Right lobe of liver (tissue), 4 donors: Measurements from ENCODE around the gene PLOD1.

Experiments used
- POLR2A ChIP-seq: fragments of 450-650 bp; IDR thresholded peaks from one replicate; pipeline ENCODE4 v1.6.1; 2017; ENCODE audit warnings: antibody characterized with exemption, mild to moderate bottlenecking
- TF ChIP-seq, protein P1 (sequence below), 4 donors: fragments of 200-600 bp in 3 of 4; fragments of 450-650 bp in 1 of 4; IDR thresholded peaks; one replicate each; pipeline versions ENCODE4 v1.5.1 to v1.8.0; 2016 to 2022; ENCODE audit warnings: antibody characterized with exemption in 4 of 4, mild to moderate bottlenecking in 2 of 4
- donor health status: DM: no; HTN: no; CAD: no.
- donor health status: DM: no; HTN: no; CAD: no.
- donor health status: DM: no; HTN: yes; CAD: no.

DNA sequence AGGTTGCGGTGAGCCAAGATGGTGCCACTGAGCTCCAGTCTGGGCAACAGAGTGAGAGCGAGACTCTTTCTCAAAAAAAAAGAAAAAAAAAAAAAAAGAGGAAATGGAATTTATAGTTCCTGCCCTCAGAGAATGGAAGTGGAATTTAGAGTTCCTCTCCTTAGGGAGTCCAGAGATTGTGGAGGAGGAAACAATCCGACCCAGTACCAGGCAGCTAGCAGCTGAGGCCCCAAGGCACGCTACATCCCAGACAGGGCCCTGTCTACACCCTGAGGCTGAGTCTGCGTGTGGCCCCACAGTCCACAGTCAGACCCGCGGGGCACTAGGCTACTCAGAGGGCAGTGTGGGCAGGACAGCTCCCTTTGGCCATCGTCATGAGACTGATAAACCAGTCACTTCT lies 43.8 kb downstream of the PLOD1 start:
- TF ChIP-seq POLR2A = no peak
- TF ChIP-seq, protein P1, sequence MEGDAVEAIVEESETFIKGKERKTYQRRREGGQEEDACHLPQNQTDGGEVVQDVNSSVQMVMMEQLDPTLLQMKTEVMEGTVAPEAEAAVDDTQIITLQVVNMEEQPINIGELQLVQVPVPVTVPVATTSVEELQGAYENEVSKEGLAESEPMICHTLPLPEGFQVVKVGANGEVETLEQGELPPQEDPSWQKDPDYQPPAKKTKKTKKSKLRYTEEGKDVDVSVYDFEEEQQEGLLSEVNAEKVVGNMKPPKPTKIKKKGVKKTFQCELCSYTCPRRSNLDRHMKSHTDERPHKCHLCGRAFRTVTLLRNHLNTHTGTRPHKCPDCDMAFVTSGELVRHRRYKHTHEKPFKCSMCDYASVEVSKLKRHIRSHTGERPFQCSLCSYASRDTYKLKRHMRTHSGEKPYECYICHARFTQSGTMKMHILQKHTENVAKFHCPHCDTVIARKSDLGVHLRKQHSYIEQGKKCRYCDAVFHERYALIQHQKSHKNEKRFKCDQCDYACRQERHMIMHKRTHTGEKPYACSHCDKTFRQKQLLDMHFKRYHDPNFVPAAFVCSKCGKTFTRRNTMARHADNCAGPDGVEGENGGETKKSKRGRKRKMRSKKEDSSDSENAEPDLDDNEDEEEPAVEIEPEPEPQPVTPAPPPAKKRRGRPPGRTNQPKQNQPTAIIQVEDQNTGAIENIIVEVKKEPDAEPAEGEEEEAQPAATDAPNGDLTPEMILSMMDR (IDR thresholded peaks at IDR 0.05) = no peak
